ENCODE results near the gene B4GALT5.
"Not testable (repeated sequence)": the region's sequence is repeated elsewhere in the genome, so short reads cannot be mapped to it uniquely, and the experiment has no call there.

B4GALT5 gene, protein sequence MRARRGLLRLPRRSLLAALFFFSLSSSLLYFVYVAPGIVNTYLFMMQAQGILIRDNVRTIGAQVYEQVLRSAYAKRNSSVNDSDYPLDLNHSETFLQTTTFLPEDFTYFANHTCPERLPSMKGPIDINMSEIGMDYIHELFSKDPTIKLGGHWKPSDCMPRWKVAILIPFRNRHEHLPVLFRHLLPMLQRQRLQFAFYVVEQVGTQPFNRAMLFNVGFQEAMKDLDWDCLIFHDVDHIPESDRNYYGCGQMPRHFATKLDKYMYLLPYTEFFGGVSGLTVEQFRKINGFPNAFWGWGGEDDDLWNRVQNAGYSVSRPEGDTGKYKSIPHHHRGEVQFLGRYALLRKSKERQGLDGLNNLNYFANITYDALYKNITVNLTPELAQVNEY

DNA sequence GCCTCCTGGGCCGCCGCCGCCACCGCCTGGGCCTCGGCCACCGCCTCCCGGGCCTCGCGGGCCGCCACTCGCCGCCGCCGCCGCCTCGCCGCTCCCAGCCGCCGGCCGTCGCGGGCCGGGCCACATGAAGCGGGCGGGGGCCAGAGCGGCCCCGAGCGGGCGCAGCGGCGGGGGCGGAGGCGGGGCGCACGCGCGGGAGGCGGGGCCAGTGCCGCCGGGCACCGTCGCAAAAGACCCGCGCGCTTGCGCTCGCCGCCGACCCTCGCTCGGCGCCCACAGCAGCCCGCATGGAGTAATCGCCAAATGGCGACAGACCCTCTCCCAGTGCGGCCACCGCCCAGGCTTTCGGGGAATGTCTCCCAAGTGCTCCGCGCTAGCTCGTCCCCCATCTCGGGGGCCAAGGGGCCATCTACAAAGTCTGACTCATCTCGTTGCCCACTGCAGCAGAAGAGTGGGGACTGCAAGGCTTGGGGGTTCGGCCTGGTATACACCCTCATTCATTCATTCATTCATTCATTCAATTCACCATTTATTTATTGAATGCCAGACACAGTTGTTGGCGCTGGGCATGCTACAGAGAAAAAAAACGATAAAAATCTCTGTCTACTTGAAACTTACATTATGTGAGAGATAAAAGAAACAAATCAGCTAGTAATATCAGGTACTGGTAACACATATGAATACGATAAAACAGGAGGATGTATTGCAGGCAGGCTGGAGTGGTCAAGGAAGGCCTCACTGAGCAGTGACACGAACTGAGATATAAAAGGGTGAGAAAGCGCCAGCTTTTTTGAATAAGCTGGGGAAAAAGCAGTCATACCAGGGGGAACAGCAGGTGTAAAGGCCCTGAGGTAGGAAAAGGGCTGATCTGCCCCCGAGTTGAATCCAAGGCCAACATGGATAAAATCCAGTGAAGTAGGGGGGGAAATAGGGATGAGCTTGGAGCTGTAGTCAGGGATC, at the start of gene B4GALT5:
Gene B4GALT5, minus strand, starts transcription at position 126 of the 960 bp plus-strand sequence. CDS start 188 bp downstream, outside the sequence.
- DNase-seq (ENCODE audit: low read depth) = peak; percentile 74

DNA sequence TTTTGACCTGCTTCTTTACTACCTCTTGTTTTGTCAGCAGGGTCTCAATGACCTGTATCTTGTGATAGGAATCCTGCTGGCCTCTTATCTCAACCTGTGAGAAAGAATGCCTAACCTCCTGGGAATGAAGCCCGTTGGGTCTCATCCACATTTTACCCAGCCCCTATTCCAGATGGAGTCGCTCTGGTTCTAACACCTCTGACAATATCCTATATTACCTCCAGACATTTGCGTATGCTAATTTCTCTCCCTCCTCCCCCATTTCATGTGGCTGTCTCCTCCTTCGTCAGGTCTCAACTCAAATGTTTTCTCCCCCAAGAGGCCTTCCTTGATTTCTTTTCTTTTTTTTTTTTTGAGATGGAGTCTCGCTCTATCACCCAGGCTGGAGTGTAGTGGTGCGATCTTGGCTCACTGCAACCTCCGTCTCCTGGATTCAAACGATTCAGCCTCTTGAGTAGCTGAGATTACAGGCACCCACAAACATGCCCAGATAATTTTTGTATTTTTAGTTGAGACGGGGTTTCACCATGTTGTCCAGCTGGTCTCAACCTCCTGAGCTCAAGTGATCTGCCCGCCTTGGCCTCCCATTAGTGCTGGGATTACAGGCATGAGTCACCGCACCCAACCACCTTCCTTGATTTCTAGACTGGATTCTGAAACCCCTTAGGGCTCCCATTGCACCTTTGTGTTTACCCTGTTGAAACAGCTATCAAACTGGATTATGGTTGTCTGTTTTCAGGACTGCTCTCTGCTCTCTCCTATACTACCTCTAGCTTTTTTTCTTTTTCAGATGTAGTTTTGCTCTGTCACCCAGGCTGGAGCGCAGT, 49.5 kb upstream of the B4GALT5 start:
- no peak for DNase-seq (ENCODE audit: low read depth)

DNA sequence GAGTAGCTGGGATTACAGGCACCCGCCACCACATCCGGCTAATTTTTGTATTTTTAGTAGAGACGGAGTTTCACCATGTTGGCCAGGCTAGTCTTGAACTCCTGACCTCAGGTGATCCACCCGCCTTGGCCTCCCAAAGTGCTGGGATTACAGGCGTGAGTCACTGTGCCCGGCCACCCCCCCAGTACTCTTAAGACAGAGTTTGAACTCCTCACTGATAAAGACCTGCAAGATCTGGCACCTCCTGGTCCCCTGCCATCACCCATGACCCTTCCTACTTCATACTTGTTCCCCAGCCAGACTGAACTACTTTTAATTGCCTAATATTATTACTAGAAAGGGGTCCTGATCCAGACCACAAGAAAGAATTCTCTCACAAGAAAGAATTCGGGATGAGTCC, 48.2 kb upstream of the B4GALT5 start:
- not testable (repeated sequence) for DNase-seq (ENCODE audit: low read depth)

DNA sequence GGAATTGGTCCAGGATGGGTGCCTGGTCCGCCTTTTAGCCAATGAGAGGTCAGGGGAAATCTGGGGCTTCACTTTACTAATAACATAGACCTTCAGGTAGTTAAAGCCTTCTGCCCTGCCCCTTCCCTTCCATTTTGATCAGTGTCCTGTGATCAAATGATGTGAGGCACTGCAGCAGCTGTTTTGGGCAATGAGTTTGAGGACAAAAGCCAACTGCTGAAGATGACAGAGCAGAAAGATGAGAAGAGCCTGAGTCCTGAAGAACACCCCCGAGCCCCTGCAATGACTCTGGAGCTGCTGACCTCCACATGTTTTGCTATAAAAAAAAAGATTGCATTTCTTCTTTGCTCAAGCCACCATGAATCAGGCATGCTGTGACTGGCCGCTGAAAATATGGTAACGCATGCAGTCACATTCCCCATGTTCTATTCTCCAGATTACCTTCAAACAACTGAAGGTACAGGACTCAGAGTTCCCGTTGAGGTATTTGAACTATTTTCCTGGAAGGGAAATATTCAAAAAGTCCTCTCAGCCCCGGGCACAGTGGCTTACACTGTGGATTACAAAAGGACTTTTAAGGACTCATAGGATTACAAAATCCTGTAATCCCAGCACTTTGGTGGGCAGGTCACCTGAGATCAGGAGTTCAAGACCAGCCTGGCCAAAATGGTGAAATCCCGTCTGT, 45.7 kb upstream of the B4GALT5 start:
- no peak for DNase-seq (ENCODE audit: low read depth)

DNA sequence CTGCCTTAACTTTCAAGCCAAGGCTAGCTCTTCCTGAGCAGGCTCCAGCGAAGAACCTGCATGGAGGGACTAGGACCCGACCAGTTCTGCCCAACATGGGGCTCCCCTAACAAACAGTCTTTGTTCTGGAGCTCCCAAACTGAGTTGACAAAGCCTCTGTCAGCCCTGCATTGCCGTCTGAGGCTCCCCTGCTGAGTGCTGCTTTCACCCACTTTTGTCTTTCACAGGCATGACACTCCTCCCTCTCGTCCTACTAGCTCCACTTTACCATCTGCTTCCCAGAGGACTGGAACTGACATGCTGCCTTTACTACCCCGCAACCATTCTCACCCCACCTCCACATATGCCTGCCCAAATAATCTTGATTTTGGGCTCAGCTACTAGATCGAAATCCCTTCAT, 45.1 kb upstream of the B4GALT5 start:
- DNase-seq (ENCODE audit: low read depth) = no peak

DNA sequence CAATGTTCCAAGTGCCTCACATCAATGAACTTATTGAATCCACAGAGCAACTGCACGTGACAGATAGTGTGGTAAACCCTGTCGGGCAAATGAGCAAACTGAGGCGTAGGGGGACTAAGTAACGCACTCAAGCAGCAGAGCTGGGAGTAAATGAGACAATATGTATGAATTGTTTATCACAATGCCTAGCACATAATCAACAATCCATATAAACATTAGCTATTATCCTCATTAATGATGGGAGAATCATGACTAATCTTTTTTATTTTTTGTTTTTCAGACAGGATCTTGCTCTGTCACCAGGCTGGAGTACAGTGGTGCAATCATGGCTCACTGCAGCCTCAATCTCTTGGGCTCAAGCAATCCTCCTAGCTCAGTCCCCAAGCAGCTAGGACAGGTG, 43.9 kb upstream of the B4GALT5 start:
- DNase-seq (ENCODE audit: low read depth) = no peak

DNA sequence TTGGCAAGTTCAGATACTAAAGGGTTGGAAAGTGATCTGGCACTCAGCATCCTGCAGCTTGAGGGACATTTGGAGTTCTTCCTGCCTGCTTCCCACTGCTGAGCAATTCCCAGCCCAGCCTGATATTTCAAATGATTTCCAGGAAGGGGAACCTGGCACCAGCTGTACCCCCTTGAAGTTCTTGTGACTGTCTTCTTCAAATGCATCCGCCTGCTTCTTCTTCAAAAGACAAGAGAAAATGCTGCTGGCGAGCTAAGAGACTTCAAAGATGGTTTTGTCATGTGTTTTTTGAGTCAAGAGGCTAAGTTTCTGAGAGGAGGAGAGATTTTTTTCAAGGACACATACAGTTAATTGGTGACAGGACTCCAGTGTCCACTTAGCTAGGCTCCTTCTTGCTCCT, 42.6 kb upstream of the B4GALT5 start:
- DNase-seq (ENCODE audit: low read depth) = no peak

DNA sequence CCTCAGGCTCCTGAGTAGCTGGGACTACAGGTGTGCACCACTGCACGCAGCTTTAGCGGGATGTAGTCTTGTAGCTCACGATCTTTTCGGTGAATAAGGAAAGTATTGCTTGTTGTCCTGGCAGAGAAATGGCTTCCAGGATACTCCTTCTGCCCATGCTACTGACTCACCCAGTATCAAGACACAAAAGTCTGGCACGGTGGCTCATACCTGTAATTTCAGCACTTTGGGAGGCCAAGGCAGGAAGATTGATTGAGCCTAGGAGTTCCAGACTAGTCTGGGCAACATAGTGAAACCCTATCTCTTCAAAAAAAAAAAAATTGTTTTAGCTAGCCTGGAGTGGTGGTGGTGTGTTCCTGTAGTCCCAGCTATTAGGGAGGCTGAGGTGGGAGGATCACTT, 40.9 kb upstream of the B4GALT5 start:
- no peak for DNase-seq (ENCODE audit: low read depth)

DNA sequence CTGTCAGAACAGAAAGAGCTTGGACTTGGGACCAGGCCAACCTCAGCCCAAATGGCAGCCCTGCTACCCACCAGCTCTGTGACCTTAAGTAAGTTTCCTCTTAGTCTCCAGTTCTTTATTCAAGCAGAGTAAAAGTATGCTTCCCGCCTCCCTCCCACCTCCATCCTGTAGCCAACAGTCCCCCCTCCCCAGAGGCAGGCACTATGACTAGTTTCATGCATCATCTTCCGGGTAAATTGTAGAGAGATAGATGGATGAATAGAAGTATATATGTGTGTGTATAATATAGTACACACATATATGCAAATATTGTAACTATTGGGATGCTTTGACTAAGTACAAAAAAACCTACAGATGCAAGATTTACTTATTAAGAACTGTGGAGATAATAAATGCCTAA, 39.5 kb upstream of the B4GALT5 start:
- no peak for DNase-seq (ENCODE audit: low read depth)

DNA sequence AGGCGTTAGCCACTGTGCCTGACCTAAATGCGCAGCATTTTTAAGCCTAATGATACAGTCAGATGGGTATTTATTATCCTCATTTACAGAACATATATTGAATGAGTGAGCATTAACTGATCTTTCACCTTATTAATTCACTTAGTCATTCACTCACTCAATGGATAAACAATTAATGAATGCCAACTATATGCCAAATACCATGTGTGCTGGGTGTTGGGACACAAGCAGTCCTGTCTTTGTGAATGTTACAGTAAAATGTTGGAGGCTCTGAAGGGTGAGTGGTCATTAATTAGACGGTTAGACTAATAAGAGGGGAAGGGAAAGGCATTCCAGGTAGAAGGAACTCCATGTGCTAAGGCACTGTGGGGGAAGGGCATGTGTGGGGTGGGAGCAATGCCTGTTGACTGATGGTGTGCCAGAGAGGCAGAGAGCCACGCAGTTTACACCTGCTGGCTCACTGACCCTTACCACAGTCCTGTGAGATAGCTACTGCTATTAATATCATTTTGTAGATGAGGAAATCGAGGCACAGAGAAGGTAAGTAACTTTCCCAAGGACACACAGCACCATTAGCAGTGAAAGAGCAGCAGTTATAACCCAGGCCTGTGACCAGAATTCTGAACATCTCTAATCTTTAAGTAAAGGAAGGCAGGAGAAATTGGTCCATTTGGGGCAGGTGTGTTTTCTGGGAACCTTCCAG, 38.7 kb upstream of the B4GALT5 start:
- DNase-seq (ENCODE audit: low read depth) = no peak

DNA sequence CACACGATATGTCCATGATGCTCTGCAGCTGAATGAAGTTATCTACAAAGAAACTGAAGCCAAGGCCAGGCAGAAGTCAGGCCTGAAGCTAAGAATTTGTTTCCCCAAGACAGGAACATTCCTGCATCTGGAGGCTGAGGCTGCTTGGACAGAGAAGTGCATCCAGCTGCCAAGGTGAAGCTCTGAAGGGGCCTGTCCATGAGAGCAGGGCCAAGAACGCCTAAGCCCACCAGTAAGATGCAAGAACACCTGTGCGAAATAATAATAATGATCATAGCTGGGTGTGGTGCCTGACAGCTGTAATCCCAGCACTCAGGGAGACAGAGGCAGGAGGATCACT, 37.7 kb upstream of the B4GALT5 start:
- no peak for DNase-seq (ENCODE audit: low read depth)

DNA sequence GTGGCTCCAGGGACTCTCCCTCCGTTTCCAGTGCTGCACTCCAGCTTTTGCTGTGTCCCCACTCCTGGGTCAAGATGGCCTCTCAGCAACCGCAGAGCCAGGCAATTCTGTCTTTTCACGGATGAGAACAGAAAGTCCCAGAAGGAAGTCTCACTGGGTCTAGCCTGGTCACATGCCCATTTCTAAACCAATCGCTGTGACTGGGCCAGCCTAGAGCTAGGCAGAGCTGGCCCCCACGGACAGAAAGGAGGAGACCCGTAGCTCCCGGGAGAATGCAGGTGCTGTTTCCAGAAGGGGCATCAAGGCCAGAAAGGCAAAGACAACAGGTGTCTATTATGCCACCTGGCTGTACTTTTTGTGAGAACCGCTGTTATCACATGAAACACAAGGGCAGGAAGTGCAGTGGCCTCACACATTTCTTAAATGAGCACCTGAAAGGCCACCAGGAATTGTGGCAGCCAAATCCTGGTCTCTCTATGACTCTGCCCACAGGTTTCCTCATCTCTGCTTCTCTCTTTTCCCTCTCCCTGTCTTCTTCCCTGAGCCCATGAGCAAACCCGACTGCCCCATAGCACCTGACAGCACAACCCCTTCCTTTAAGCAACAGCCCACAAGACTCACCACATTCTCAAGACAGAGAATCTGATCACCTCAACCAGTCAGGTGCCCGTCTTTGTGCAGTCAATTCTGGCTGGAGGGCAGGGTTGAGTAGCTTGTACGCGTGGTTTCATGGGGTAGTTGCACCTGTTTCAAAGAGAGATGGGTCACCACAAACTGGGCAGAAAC, 37.1 kb upstream of the B4GALT5 start:
- DNase-seq (ENCODE audit: low read depth) = peak; percentile 26

DNA sequence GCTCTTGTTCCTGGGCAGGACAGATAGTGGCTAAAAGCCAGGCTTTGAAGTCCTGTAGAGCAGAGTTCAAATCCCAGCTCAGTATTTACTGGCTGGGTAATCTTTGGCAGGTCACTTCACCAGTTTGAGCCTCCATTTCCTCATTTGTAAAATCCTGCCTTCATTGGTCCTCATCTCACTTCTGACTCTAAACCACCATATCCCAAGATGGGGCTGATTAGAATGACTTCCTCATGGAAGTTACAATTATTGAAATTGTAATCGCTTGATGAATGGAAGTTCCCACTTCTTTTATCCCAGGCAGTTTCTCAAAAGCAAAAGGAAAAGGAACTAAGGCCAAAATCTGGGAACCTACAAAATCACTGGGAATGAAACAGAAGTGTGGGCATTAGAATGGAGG, 35.9 kb upstream of the B4GALT5 start:
- DNase-seq (ENCODE audit: low read depth) = no peak

DNA sequence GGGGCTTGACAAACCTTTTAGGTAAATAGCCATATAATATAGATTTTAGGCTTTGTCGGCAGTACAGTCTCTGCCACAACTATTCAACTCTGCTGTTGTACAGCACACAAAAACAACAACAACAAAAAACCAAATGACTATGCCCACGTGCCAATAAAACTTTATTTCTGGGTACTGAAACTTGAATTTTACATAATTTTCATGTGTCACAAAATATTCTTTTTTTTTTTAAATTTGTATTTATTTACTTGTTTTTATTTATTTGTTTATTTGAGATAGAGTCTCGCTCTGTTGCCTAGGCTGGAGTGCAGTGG, 34.8 kb upstream of the B4GALT5 start:
- DNase-seq (ENCODE audit: low read depth) = no peak

DNA sequence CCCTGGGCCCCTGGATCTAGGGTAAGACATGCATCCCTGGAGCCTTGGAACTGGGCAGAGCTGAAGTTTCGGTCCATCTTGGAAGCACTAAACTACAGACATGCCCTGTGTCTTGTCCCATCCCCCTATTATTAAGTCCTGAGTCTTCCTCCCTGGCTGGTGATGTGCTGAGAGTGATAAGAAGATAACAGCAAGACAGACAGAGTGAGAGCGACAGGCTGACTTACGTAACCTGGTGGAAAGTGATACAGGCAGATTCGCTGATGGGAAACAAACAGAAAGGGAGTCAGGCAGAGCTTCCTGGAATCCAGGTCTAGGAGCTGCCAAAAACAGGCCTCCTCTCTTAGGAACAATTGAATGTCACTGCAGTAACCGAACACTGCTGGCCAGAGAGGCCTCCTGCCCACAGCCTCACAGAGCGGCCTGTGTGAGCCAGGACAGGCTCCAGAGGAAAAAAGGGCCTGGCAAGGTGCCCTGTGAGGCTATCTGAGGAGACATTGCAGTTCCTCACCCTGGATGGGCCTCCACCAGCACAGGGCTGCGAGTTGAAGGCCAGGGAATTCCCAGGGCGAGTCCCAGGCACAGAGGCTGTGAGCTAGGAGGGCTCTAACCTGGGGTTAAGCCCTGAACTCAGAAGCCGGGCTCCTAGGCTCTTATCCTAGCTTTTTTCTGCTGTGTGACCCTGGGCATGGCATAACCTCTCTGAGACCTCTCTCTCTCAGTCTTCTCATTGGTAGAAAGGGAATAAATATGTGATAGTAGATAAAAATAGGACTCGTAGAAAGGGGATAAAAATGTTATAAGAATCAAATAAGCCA, 34.2 kb upstream of the B4GALT5 start:
- DNase-seq (ENCODE audit: low read depth) = peak; percentile 68

DNA sequence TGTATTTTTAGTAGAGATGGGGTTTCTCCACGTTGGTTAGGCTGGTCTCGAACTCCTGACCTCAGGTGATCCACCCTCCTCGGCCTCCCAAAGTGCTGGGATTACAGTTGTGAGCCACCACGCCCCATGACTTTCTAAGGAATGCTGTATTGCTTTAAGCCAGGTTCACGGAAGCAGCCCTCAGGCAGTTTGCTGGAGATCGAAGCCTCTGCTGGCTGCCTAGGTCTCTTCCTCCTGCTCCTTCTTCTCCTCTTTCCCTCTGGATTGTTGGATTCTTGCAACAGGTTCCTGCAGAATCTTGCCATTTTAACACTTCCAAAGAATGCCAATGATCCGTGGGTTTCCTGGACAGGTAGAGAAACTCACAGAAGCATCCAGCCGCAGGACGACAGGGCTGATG, 29.3 kb upstream of the B4GALT5 start:
- DNase-seq (ENCODE audit: low read depth) = no peak

DNA sequence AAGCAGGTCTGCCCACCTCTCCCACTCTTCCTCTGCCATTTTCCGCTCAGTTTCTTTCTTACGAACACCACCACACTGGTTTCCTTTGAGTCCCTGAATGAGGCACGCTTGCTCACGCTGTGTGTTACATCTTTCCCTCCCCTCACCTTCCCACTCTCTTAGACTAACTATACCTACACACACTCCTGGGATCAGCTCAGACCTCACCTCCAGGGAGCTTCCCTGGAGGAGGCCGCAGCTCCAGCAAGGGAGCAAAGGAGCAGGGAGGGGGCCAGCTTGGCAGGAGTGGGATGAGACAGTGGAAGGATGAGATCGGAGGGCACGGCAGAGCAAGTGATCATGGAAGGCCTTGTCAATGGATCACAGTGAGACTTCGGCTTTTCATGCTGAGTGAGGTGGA, 28.3 kb upstream of the B4GALT5 start:
- DNase-seq (ENCODE audit: low read depth) = no peak

DNA sequence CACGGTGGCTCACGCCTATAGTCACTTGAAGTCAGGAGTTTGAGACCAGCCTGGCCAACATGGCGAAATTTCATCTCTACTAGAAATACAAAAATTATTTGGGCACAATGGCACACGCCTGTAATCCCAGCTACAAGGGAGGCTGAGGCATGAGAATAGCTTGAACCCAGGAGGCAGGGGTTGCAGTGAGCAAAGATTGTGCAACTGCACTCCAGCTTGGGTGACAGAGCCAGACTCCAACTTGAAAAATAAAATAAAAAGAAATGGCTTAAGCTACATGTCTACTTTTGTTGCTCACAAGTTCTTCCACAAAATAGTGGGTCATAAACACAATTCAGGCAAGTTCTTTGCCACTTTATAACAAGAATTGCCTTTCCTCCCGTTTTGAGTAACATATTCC, 27.1 kb upstream of the B4GALT5 start:
- no peak for DNase-seq (ENCODE audit: low read depth)

DNA sequence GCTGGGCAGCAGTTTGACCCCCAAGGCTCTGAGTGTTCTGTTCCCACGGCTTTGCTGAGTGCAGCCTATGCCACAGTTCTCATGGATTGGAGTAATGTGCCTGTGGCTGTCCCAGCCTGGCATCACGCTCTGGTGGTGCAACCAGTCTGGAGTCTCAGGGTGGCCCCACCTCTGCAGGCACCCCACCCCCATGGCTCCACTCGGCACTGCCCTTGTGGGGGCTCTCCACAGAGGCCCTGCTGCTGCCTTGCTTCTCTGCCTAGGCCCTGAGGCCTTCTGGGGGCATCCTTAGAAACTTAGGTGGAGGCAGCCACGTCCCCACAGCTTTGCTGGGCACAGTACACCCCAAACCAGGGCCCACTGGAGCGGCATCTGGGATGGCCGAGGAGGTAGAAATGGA, 25.4 kb upstream of the B4GALT5 start:
- no peak for DNase-seq (ENCODE audit: low read depth)

DNA sequence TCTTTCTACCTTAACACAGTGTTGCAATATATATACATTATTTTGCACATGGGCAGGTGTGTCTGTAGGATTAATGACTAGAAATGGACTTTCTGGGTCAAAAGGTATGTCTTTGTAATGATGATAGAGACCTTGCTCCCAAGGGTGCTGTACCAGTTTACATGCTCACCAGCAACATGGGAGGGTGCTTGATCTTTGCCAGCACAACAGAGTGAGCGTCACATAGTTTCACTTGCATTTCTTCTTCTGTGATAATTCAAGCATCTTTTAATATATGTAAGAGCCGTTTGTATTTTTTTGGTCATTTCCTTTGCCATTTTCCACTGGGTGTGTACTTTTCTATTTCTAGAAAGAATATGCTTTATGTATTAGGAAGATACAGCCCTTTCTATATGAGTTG, 23.6 kb upstream of the B4GALT5 start:
- no peak for DNase-seq (ENCODE audit: low read depth)
